Measurements from ENCODE around the gene RFTN1. TPM values are rescaled to one million over a fixed set of nuclear protein-coding genes. Genes with fewer than 3 reads are reported as not detected.

RFTN1 gene
- total RNA-seq, 1 experiment from 2014 or later: 2.2 TPM

DNA sequence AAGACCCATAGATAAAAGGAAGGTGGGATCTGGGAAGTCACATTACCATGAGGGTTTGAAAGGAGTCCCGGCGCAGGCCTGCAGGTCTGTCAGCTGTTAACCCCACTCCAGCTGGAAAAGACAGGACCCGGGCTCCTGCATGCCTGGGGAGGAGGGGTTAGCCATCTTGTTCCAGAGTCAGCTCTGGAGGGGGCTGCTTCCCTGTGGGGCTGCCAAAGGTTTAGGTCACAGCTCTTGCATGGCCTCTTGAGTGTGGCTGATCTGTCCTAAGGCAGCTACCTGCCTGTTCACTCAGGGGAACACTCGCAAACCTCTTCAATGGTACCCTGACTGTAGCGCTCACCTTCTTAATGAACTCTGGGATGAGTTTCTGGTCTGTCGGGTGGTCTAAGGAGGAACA lies 104.5 kb downstream of the RFTN1 start:
- Mint-ChIP-seq H3K27ac (no peak overlapping the region), H3K9me3 (no peaks in the 10 kb centered on the region; a peak in 1 of 5 replicates), H3K4me3 (no peak overlapping the region), H3K36me3 (ENCODE audit: insufficient read depth in 1 of 3, low read depth in 3 of 3) (no peaks in the 10 kb centered on the region), H3K4me1 (peaks cover 8 to 12% of the 10 kb centered on the region in 2 experiments), H3K27me3 (ENCODE audit: low read depth) (peaks cover 6% of the 10 kb centered on the region)
- H3K27me3 ChIP-seq (ENCODE audit: insufficient read depth, low read length): no peaks in the 10 kb centered on the region
- H3K18ac ChIP-seq (ENCODE audit: insufficient read length, low read depth, low read length): no peak overlapping the region
- no peak overlapping the region for H2BK5ac ChIP-seq (ENCODE audit: insufficient read length, low read length)
- no peak overlapping the region for H3K56ac ChIP-seq (ENCODE audit: insufficient read length, low read depth, low read length)
- no peaks in the 10 kb centered on the region for H3K23me2 ChIP-seq (ENCODE audit: insufficient read length, low read depth, low read length, poor library complexity, severe bottlenecking)
- H2BK120ac ChIP-seq (ENCODE audit: low read depth, low read length, poor library complexity, severe bottlenecking): no peak overlapping the region
- H4K91ac ChIP-seq (ENCODE audit: insufficient read length, low read depth, low read length): no peak overlapping the region
- no peak overlapping the region for H3K4ac ChIP-seq (ENCODE audit: low read depth, low read length)
- TF ChIP-seq, protein P1, sequence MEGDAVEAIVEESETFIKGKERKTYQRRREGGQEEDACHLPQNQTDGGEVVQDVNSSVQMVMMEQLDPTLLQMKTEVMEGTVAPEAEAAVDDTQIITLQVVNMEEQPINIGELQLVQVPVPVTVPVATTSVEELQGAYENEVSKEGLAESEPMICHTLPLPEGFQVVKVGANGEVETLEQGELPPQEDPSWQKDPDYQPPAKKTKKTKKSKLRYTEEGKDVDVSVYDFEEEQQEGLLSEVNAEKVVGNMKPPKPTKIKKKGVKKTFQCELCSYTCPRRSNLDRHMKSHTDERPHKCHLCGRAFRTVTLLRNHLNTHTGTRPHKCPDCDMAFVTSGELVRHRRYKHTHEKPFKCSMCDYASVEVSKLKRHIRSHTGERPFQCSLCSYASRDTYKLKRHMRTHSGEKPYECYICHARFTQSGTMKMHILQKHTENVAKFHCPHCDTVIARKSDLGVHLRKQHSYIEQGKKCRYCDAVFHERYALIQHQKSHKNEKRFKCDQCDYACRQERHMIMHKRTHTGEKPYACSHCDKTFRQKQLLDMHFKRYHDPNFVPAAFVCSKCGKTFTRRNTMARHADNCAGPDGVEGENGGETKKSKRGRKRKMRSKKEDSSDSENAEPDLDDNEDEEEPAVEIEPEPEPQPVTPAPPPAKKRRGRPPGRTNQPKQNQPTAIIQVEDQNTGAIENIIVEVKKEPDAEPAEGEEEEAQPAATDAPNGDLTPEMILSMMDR (conservative IDR thresholded peaks at IDR 0.05): no peak
- no peak overlapping the region for H2BK20ac ChIP-seq (ENCODE audit: low read depth, low read length, poor library complexity, severe bottlenecking)
- no peaks in the 10 kb centered on the region for H3K79me2 ChIP-seq (ENCODE audit: insufficient read depth, low read length)
- H2AFZ ChIP-seq (ENCODE audit: low read length): no peak overlapping the region
- no peak for DNase-seq
- no peak overlapping the region for H3T11ph ChIP-seq (ENCODE audit: low read length)
- no peak overlapping the region for H4K8ac ChIP-seq (replicated peaks; ENCODE audit: insufficient read length, low read depth, low read length)
- H4K20me1 ChIP-seq (ENCODE audit: control insufficient read depth, insufficient read depth, insufficient read length): no peaks in the 10 kb centered on the region
- no peak overlapping the region for H3K9ac ChIP-seq (ENCODE audit: extremely low read depth, insufficient read length, low read length)
- no peak overlapping the region for H2AK5ac ChIP-seq (ENCODE audit: insufficient read length, low read length)
- no peak overlapping the region for H3K4me2 ChIP-seq (ENCODE audit: insufficient read depth, insufficient read length, low read length)
- no peak overlapping the region for H3K23ac ChIP-seq (ENCODE audit: insufficient read length, low read depth, low read length)
- H3K9me3 ChIP-seq (ENCODE audit: control insufficient read depth, low read depth, low read length): no peaks in the 10 kb centered on the region
- H3K14ac ChIP-seq (ENCODE audit: insufficient read depth, low read length): no peak overlapping the region
- no peaks in the 10 kb centered on the region for H3K79me1 ChIP-seq (ENCODE audit: insufficient read depth, low read depth, low read length, poor library complexity, severe bottlenecking)
- H3K27ac ChIP-seq (ENCODE audit: insufficient read length, low read depth, low read length): no peak overlapping the region
- H2BK12ac ChIP-seq (ENCODE audit: insufficient read length, low read depth, low read length): no peak overlapping the region
- H4K5ac ChIP-seq (ENCODE audit: insufficient read length, low read depth, low read length): no peak overlapping the region
- no peaks in the 10 kb centered on the region for H3K4me1 ChIP-seq (ENCODE audit: insufficient read depth, low read length)
- no peak overlapping the region for H2BK15ac ChIP-seq (ENCODE audit: low read depth, low read length)
- no CpG with 5 or more reads among the region's 6 CpGs for WGBS (ENCODE audit: extremely low coverage, insufficient read length, low lambda C conversion rate)
